T-helper 1 cell (primary cell): Measurements from ENCODE around the gene PIN1.

ENCODE experiments used
- DNase-seq, 5 donors: peaks; one replicate each; pipeline ENCODE4 v3.0.0-alpha.2; 2012 to 2020

Gene PIN1

GRCh38 chr19:9891609-9892373 is 56.7 kb downstream of the PIN1 start:
- no peak for DNase-seq
